HG03558 (cell line): ENCODE results near the gene RSRC1.
"Not testable (repeated sequence)": the region's sequence is repeated elsewhere in the genome, so short reads cannot be mapped to it uniquely, and the experiment has no call there.

Source experiments
- ATAC-seq: cut with Tn5 transposase; IDR thresholded peaks from one replicate; pipeline ENCODE4 v1.9.1; 2021; ENCODE audit warnings: moderate number of reproducible peaks; ENCODE audit not compliant: unreplicated experiment; ENCODE audit errors: extremely low read depth

The RSRC1 gene

DNA sequence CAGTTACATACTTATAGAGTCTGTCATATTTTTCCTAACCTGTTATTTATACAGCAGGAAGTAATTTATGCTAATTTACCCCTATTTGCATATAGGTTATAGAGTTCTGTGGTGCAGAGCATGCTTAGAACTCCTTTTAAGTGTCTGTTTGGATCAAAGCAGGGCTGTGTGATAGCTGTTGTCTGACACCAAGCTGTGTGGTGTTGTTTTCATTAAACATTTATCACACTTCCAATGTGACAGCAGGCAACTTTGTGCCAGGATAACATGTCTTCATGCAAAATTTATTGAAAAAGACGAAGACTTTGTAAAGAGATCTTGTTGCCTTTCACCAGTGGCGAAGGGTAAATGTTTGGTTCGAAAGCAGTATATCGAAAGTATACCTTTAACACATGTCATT, 100.2 kb downstream of the RSRC1 start:
- ATAC-seq = no peak

DNA sequence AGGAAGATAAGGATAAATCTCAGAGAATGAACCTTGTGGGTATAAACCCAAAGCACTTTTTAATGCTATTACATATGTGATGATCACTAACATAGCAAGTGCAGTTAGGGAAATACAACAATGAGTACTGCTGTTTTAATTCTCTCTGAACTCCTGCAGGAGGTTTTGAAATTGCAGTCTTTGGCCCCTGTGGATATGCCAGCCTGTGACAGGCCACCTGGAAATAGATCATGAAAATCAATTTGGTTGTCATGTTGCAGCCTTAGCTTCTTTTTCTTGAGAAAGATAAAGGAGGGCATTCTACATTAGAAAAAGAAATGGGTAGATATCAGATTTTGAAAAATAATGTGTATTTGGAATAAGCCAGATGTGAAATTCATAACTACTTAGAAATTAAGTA, 103.6 kb downstream of the RSRC1 start:
- no peak for ATAC-seq

DNA sequence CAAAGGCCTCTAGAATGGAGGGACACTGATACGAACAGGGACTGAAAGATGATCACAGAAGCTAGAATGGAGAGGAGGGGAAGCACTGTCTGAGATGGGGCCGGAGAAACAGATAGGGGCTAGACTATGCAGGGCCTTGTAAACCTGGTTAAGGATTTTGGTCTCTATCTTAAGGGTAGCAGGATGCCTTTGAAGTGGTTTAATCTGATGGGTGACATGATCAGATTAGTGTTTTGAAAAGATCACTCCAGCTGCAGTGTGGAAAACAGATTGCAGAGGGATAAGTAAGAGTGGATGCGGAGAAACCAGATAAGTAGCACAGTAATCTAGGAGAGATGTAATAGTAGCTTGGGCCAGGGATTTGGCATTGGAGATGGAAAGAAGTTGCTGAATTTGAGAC, 108.1 kb downstream of the RSRC1 start:
- ATAC-seq = no peak

DNA sequence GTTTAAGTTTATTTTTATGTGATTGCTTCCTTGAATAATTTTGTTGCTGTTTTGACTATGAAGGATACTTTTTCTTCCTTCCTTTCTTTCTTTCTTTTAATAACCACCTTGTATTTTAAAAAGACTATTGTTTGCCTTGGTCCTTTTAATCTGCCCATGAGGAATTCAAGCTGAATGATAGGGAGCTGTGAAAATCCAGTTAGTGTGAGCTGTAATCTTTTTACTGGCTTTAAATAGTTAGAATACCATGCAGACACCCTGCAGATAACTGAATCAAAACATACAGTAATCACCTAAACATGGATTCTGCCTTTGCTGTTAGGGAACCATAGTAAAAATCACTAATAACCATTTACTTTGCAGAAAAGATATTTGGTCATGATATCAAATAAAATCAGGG, 110.7 kb downstream of the RSRC1 start:
- ATAC-seq = no peak

DNA sequence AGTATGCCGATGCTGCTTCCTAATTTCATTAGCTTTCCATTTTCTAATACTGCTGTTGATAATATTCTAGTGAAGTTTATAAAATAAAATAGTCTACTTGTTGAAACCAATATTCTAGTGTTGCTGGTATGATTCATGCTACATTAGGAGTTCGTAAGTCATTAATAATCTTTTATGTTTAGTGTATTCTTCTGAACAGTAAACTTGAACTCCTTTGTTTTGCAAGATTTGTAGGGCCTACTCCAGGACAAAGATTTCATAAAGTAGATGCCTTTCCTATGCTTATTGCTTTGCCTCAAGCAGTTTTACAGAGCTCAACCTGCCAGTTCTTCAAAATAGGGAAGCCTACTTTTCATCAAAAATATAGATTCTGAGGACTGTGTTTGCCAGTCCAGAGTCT, 111.5 kb downstream of the RSRC1 start:
- ATAC-seq = no peak

DNA sequence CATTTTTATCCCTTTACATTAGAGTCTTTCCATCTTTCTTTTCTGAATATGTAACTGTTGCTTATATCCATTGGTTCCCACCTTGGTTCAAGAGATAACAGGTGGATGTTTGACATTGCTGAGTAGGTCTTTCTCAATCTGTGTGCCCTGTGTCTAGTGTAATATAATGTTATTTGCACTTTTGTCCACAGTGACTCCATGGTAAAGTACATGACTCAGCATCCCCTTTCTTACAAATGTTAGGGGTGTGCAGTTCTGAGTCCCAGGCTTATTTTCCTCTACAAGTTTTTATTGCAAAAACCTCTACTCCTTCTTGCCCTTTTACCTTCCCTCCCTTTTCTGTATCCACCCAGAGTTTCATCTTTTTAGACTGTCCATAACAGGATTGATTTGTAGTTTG, 116.5 kb downstream of the RSRC1 start:
- no peak for ATAC-seq

DNA sequence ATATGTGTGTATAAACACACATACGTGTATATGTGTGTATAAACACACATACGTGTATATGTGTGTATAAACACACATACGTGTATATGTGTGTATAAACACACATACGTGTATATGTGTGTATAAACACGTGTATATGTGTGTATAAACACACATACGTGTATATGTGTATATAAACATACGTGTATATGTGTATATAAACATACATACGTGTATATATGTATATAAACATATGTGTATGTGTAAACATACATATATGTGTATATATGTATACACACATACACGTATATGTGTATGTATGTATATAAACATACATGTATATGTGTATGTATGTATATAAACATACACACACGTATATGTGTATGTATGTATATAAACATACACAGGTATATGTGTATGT, 119.1 kb downstream of the RSRC1 start:
- not testable (repeated sequence) for ATAC-seq

DNA sequence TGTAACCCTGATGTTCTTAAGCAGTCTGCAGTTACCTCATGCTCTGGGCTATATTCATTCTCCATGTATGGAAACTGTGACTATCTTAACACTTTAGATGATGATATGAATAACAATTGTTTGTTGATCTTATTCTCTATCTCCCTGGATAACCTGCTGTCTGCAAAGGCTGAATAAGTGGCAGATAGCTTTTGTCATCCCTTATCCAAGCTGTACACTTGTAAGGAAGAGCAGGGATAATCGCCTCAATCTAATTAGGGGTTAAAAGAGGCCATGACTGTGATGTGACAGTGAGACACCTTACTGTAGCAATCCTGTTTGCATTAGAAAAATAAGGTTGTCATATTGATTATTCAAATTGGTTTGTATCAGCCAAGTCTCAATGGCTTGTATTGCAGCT, 123.9 kb downstream of the RSRC1 start:
- ATAC-seq = no peak

DNA sequence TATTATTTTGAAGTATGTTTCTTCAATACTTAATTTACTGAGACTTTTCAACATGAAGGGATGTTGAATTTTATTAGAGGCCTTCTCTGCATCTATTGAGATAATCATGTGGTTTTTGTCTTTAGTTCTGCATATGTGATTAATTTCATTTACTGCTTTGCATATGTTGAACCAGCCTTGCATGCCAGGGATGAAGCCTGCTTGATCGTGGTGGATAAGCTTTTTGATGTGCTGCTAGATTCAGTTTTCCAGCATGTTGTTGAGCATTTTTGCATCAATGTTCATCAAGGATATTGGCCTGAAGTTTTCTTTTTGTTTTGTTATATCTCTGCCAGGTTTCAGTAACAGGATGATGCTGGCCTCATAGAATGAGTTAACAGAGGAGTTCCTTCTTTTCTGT, 134.4 kb downstream of the RSRC1 start:
- ATAC-seq = no peak

DNA sequence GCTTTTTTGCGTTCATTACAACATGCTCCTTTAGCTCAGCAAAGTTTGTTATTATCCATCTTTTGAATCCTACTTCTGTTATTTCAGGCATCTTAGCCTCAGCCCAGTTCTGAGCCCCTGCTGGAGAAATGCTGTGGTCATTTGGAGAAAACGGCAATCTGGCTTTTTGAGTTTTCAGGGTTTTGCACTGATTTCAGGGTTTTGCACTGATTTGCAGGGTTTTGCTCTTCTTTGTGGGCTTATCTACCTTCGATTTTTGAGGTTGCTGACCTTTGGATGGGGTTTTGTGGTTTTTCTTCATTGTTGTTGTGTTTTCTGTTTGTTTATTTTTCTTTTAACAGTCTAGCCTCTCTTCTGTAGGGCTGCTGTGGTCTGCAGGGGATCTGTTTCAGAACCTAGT, 137.4 kb downstream of the RSRC1 start:
- ATAC-seq = no peak

DNA sequence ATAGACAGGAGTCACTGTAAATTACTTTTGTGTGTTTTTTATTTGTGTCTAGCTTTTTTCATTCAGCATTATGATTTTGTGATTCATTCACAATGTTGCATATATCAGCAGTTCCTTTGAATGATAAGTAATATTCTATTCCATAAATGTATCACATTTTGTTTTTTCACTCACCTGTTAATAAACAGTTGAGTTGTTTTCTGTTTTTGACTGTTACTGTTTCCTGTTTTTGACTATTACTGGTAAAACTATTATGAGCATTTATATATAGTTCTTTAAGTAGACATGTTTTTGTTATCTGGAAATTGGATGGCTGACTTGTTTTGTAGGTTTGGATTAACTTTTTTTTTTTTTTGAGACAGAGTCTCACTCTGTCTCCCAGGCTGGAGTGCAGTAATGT, 138.4 kb downstream of the RSRC1 start:
- ATAC-seq = no peak

DNA sequence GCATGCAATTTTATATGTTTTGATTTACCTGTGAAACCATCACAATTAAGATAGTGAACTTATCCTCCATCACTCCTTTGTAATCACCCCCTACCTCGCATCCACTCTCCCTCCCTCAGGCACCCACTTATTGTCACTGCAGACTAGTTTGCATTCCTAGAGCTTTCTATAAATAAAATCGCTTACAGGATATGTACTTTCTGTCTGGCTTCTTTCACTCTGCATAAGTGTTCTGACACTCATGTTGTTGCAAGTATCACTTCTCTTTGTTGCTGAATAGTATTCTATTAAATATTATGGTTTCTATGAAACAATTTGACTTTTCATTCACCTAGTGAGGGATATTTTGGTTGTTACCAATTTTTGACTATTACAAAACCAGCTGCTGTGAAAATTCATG, 139.3 kb downstream of the RSRC1 start:
- ATAC-seq = no peak

DNA sequence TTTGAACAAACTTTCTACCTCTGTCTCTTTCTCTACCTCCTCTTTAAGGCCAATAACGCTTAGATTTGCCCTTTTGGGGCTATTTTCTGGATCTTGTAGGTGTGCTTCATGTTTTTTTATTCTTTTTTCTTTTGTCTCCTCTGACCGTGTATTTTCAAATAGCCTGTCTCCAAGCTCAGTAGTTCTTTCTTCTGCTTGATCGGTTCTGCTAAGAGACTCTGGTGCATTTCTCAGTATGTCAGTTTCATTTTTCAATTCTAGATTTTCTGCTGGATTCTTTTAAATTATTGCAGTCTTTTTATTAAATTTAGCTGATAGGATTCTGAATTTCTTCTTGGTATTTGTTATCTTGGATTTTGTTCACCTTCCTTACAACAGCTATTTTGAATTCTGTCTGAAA, 148.7 kb downstream of the RSRC1 start:
- no peak for ATAC-seq

DNA sequence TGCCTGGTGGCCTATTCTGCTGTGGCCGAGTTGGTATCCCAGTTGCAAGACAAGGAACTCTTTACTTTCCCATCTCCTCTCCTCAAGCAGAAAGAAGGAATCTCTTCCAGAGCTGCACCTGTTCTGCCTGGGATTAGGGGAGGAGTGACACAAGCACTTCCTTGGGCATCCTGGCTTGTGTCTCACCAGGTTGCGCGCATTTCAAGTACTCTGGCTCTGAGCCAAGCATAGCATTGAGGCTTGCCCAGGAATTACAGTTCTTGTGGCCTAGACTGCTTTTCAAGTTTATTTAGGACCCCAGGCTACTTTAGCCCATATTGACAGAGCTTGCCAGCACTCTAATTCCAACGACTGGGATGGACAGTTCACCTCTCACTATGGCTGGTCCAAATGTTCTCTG, 150.5 kb downstream of the RSRC1 start:
- ATAC-seq = no peak

DNA sequence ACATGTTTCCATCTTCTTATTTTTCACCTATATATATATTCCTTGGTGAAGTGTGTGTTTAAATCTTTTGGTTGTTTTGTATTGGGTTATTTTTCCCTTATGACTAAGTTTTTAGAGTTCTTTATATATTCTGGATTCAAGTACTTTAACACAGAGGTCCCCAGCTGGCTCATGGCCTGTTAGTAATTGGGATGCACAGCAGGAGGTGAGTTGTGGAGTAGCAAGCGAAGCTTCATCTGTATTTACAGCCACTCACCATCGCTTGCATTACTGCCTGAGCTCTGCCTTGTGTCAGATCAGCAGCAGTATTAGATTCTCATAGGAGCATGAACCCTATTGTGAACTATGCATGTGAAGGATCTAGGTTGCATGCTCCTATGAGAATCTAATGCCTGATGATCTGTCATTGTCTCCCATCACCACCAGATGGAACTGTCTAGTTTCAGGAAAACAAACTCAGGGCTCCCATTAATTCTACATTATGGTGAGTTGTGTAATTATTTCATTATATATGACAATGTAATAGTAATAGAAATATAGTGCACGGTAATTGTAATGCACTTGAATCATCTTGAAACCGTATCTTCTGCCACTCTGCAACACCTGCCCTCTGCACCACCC, 151.6 kb downstream of the RSRC1 start:
- no peak for ATAC-seq

DNA sequence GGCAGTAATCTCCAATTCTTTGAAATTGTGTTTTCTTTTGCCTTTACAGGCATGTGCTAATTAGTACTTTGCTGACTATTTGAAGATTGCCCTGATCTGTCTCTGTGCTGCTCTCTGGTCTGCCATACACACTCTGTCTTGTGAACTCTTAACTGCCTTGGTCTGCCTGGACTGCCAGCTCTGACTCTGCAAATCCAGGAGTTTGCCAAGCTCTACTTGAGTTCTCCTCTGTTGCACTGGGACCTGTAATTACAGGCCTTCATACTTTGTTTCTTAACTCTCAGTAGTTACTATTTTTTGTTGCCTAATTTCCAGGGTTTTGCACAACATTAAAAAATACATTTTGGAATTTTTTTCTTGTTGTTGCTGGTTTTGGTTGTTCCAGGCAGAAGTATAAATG, 155.0 kb downstream of the RSRC1 start:
- ATAC-seq = no peak

DNA sequence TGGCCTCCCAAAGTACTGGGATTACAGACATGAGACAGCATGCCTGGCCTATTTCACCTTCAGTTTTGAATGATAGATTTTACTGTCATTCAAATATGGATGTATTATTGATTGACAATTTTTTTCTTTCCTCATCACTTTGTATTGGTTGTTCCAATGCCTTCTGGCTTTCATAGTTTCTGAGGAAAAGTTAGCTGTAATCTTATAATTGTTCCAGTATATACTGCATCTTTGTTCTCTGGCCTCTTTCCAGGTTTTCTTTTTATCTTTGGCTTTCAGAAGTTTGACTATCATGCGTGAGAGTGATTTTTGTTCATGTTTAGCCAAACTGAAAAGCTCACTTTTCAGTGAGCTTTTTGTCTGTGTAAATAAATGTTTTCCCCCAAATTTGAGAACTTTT, 157.1 kb downstream of the RSRC1 start:
- ATAC-seq = no peak

DNA sequence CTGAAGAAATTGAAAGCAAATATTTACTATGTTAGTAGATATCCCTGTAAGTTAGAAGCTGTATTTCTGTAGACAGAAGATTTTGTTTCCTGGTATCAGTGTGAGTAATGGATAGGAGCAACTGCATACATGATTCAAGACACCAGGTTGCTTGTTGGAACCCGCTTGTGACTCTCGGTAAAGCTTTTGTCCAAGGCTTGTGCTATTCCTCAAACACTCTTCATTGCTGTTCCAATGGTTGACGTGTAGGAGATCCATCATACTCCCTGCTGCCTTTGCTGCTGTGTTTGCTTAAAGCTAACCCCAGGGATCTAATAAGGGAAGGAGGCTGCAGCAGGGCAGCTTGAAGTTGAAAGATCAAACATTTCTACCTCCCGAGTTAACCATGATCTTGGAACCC, 160.1 kb downstream of the RSRC1 start:
- ATAC-seq = no peak

DNA sequence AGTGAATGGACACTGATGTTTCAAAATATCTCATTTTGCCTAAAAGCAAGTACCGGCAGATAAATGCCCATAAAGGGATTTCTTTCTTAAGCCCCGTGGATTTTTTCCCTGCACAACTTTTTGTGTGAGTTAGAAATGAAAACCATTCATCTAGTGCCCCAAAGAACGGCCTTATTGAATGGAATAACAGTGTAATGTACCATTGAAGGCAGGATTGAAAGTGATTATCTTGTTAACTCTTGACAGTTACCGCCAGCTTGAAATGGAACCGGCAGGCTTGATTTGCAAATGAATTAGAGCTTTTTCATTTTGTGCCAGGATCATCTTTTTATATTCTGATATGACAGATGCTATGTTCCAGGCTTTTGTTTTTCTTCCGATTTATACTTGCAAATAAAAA, 162.2 kb downstream of the RSRC1 start:
- no peak for ATAC-seq

DNA sequence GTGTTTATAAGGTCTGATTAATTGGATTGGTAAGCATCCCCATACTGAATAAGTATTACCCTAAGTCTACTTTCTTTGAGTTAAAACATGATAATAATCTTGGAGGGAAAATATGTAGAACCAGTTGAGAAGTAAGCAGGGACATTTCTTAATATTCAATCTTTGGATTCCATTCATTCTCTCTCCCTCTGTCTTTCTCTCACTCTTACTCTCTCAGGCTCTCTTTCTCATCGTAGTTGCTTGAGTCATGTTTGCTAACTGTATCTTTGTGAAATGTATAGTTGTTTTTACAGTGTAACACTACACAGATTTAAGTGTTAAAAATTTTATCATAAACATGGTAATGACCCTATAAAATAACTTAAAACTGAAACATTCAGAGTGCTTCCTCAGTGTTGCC, 163.8 kb downstream of the RSRC1 start:
- no peak for ATAC-seq

DNA sequence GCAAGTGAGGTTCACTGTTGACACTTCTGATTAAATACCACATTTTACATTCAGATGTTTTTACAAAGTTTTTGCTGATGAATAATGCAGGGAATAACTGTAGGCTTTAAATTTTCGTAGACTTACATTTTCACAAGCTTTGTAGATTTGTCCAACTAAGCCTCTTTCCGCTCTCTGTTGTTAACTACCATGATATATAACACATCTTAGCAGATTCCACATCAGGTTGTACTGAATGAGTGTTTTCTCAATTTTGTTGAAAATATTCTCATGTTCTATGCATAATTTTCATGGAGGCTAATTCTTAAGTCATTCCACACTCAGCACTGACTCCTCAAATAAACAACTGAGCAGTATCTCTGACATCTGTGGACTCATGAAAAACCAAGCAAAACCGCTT, 168.3 kb downstream of the RSRC1 start:
- no peak for ATAC-seq

DNA sequence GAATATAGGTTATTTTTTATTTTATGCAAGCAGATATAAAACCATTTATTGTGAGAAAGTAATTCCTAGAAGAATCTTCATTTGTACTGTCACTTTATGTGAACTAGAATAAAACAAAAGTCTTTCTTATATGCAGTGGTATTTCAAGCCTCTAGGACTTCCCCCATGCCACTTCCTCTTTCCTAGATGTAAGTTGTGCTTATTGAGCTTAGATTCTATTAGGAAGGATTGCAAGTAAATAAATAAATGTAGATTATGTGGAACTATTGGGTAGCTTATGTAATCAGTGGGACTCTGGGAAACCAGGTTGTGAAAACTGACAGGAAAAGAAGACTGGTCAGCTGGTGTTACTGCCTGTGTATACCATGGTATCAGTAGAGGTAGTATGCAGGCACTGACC, 169.7 kb downstream of the RSRC1 start:
- no peak for ATAC-seq

DNA sequence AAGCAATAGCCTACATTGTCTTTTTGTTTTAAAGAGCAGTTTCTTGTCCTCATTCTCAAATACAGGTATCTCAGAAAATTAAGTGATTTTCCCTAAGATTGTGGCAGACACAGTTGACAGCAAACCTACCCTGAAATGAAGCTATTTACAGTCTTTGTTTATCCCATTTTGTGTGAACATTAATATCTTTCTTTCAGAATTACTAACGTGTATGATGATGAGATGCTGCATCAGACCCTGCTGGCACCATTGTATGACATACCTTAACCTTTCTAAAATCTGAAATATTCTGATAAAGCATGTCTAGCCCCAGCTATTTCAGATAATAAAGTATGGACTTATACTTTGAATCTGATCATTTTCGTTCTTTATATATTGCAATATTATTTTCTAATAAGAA, 185.9 kb downstream of the RSRC1 start:
- no peak for ATAC-seq
